ENCODE data around the gene YAP1.

YAP1 gene

DNA sequence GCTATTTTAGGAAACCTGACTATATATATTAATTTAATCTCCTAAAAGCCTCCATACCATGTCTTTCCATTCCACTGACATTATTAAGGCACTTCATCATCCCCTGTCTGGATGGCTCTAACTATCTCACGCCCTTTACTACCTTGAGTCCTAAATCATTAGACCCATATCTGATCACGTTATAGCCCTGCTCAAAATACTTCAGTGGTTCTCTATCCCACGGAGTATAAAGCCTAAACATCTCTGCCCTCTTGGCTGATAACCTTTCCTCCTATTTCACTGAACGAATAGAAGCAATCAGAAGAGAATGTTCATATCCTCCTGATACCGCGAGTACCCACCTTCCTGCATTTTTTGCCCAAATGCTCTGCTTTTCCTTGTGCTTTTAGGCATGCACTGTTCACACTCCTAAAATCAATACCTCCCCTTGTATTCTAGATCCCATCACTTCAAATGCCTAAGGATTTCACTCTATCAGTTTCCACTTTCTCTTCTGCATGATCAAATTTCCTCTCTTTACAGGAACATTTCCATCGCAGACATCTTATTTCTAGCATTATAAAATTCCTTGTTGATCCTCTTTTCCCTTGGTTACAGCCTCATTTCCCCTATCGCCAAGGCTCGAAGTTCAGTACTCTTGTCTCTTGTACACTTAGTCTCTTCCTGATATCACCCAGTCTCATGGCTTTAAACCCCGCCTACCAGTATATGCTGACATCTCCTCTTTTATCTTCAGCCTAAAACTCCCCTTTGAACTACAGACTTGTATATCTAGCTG, 162.0 kb downstream of the YAP1 start:
- DNase-seq (ENCODE audit: low read depth in 2 of 3, low spot score in 2 of 3) = no peak

- DNase-seq (ENCODE audit: low read depth in 2 of 3, low spot score in 2 of 3) = no peak
Observed at GRCh38 chr11:102274628-102275027, 164.4 kb downstream of the YAP1 start.

DNA sequence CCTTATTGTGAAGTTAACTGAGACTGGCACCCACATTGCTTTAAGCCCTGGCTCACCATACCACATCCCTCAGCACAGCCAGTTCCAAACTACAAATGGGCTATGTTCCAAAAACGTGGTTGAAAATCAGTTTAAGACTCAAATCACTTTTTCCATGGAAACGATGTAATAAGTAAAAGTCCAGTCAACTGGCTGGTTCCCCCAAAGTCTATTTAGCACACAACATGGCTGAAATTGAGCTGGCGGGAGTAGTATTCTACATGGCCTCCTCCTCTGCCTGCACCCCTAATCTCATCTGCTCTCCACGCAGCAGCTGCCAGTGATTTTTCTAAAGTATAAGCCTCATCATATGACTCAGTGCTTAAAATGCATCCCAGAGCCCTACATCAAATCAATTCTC, 166.1 kb downstream of the YAP1 start:
- no peak for DNase-seq (ENCODE audit: low read depth in 2 of 3, low spot score in 2 of 3)

DNA sequence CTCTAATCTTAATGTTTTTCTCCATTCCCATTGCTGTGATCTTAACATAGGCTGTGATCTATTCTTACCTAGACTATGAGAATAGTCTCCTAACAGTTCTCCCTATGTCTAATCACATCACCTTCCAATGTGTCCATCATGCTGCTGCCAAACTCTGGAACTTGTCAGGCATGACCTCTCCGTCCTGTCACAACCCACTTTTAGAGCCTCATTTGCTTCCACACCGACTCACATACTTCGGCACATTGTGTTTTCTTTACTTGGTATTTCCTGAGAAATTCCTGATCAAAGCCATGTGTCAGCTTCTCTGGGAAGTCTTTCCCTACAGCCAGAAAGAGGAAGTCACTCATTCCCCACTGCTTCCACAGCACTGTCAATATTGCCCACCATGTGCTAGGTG, 166.5 kb downstream of the YAP1 start:
- no peak for DNase-seq (ENCODE audit: low read depth in 2 of 3, low spot score in 2 of 3)

- DNase-seq (ENCODE audit: low read depth in 2 of 3, low spot score in 2 of 3) = no peak
Observed at GRCh38 chr11:102279641-102280170, 169.5 kb downstream of the YAP1 start.

DNA sequence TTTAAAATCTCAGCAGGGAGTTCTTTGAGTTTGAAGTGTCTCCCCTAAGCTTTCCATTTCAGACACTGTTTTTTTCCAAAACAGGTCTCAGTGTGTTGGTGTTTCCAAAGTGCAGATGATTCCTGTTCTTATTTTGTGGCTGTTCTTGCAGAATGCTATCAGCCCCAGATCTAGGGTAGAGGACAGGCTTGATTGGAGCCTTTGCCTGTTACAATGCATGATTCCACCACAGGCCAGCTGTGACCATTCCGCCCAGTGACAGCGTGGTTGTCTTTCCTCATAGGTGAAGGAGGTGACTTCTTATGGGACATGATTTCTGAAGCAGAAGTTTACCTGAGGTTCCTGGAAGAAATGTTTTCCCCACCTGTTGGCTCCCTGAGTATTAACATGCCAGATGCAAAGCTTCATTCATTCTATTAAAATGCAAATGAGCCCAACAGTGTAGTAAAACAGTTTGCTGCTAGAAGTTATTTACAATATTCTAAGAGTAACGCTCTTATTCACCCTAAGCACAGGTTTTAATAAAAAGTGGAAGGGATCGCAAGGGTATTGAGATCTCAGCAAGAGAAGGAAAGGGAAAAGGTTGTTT, 170.1 kb downstream of the YAP1 start:
- no peak for DNase-seq (ENCODE audit: low read depth in 2 of 3, low spot score in 2 of 3)

Measured in activated CD8-positive, alpha-beta memory T cell treated with anti-CD3 and anti-CD28 coated beads for 48 hours (primary cell).